Measurements from ENCODE around the gene MARVELD3.
"Not testable (repeated sequence)": the region's sequence is repeated elsewhere in the genome, so short reads cannot be mapped to it uniquely, and the experiment has no call there.

MARVELD3 gene

GRCh38 chr16:71673582-71673973 is 47.6 kb downstream of the MARVELD3 start:
- DNase-seq = no peak

GRCh38 chr16:71674229-71674628 is 48.2 kb downstream of the MARVELD3 start:
- DNase-seq = no peak

DNA sequence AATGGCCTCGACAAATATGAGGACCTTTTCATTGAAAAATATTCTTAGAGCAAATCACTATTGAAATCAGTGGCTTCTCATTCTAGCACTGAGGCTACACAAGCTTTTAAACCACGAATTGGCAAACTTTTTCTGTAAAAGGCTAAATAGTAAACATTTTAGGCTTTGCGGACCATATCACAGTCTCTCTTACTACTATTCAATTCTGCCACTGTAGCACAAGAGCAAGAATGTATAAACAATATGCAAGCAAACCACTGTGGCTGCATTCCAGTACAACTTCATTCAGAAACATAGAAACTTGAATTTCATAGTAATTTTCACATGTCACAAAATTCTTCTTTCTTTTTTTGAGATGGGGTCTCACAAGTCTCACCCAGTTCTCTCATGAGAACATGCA is 49.4 kb downstream of the MARVELD3 start:
- DNase-seq = no peak

DNA sequence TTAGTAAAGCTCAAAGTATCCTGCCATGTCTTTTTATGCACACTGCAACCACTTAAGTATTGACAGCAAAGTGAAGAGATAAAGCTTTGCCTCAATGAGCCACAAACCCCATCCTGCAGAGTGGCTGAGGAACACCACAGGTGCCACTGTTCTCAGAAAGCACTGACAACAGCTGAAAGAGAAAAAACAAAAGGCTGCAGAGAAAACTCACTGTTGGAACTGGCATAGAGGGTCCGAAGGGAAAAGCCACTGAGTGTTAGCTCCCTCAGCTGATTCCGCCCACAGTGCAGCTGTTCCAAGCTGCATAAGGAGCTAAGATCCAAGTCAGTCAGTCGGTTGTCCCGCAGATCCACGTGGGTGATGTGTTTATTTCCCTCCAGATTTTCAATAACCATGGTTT is 50.3 kb downstream of the MARVELD3 start:
- DNase-seq = no peak

DNA sequence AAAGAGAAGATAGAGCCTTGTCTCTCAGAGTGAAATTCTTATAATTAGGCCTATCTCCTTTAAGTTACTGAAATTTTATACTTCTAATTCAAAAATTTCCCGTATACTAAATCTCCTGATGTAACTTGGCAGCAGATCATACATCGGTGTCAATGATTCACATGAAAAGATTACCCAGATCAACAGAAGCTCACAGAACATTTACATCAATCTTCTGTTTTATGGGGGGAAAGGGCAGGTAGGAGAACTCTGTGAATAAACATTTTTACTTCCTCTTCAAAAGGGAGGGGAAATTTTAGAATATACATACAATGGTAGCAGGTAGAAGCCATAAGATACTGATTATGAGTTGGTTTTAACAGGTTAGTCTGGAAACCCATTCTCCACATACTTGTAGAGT is 55.4 kb downstream of the MARVELD3 start:
- no peak for DNase-seq

GRCh38 chr16:71684280-71684679 is 58.3 kb downstream of the MARVELD3 start:
- DNase-seq = not testable (repeated sequence)

All from NCI-H1417 treated with DMSO at 0.1 percent for 48 hours (cell line).